ENCODE measurements around the gene PTCRA.

The PTCRA gene

GRCh38 chr6:42936398-42936797 is 20.5 kb downstream of the PTCRA start:
- H2AFZ ChIP-seq (ENCODE audit: low read length): no peak overlapping the region
- H3F3A ChIP-seq (ENCODE audit: insufficient read depth, low read length): no peaks in the 10 kb centered on the region
- peaks cover 82% of the 10 kb centered on the region for H3K36me3 ChIP-seq (ENCODE audit: insufficient read depth, low read length)
- peaks cover 11% of the 10 kb centered on the region for H3K4me1 ChIP-seq (ENCODE audit: insufficient read depth, low read length, severe bottlenecking)
- H3K4me3 ChIP-seq (ENCODE audit: low read depth, low read length, poor library complexity, severe bottlenecking): no peak overlapping the region
- H3K27ac ChIP-seq (ENCODE audit: low read depth, low read length, poor library complexity, severe bottlenecking): no peak overlapping the region
- no peaks in the 10 kb centered on the region for H3K9me2 ChIP-seq (ENCODE audit: low read depth, low read length)
- TF ChIP-seq EZH2 (IDR thresholded peaks at IDR 0.05; ENCODE audit: borderline replicate concordance, low read length) (no peak), CTCF (IDR thresholded peaks at IDR 0.05; ENCODE audit: low read length) (no peak)
- H3K9me3 ChIP-seq (ENCODE audit: low read length): no peaks in the 10 kb centered on the region
- H3K27me3 ChIP-seq (ENCODE audit: insufficient read depth, low read length): no peaks in the 10 kb centered on the region
- H3K79me2 ChIP-seq (ENCODE audit: insufficient read depth, low read length): no peaks in the 10 kb centered on the region
- H4K20me1 ChIP-seq (ENCODE audit: insufficient read depth, low read length): no peaks in the 10 kb centered on the region; the same call in 1 of the 2 replicates
- H3K9ac ChIP-seq (ENCODE audit: low read length): no peak overlapping the region
- H3K4me2 ChIP-seq (ENCODE audit: low read length): no peak overlapping the region

GRCh38 chr6:42937548-42938427 is 21.9 kb downstream of the PTCRA start:
- no peak overlapping the region for H3K4me2 ChIP-seq (ENCODE audit: low read length)
- H3K4me1 ChIP-seq (ENCODE audit: insufficient read depth, low read length, severe bottlenecking): no peaks in the 10 kb centered on the region
- no peaks in the 10 kb centered on the region for H3K9me2 ChIP-seq (ENCODE audit: low read depth, low read length)
- H3K27ac ChIP-seq (ENCODE audit: low read depth, low read length, poor library complexity, severe bottlenecking): no peak overlapping the region
- H3K27me3 ChIP-seq (ENCODE audit: insufficient read depth, low read length): no peaks in the 10 kb centered on the region
- H3K79me2 ChIP-seq (ENCODE audit: insufficient read depth, low read length): no peaks in the 10 kb centered on the region
- H3K9ac ChIP-seq (ENCODE audit: low read length): no peak overlapping the region
- no peaks in the 10 kb centered on the region for H3F3A ChIP-seq (ENCODE audit: insufficient read depth, low read length)
- TF ChIP-seq CTCF (IDR thresholded peaks at IDR 0.05; ENCODE audit: low read length) (no peak), EZH2 (IDR thresholded peaks at IDR 0.05; ENCODE audit: borderline replicate concordance, low read length) (no peak)
- H3K36me3 ChIP-seq (ENCODE audit: insufficient read depth, low read length): peaks cover 74% of the 10 kb centered on the region
- no peak overlapping the region for H3K4me3 ChIP-seq (ENCODE audit: low read depth, low read length, poor library complexity, severe bottlenecking)
- no peaks in the 10 kb centered on the region for H4K20me1 ChIP-seq (ENCODE audit: insufficient read depth, low read length)
- H2AFZ ChIP-seq (ENCODE audit: low read length): no peak overlapping the region
- no peaks in the 10 kb centered on the region for H3K9me3 ChIP-seq (ENCODE audit: low read length)

- H3K27me3 ChIP-seq (ENCODE audit: insufficient read depth, low read length): no peaks in the 10 kb centered on the region
- no peak overlapping the region for H3K4me3 ChIP-seq (ENCODE audit: low read depth, low read length, poor library complexity, severe bottlenecking)
- H4K20me1 ChIP-seq (ENCODE audit: insufficient read depth, low read length): no peaks in the 10 kb centered on the region
- no peak overlapping the region for H2AFZ ChIP-seq (ENCODE audit: low read length)
- no peaks in the 10 kb centered on the region for H3K79me2 ChIP-seq (ENCODE audit: insufficient read depth, low read length)
- no peaks in the 10 kb centered on the region for H3F3A ChIP-seq (ENCODE audit: insufficient read depth, low read length)
- TF ChIP-seq CTCF (IDR thresholded peaks at IDR 0.05; ENCODE audit: low read length) (no peak), EZH2 (IDR thresholded peaks at IDR 0.05; ENCODE audit: borderline replicate concordance, low read length) (no peak)
- H3K9me2 ChIP-seq (ENCODE audit: low read depth, low read length): no peaks in the 10 kb centered on the region
- no peak overlapping the region for H3K27ac ChIP-seq (ENCODE audit: low read depth, low read length, poor library complexity, severe bottlenecking)
- no peaks in the 10 kb centered on the region for H3K9me3 ChIP-seq (ENCODE audit: low read length)
- no peak overlapping the region for H3K9ac ChIP-seq (ENCODE audit: low read length)
- peaks cover 75% of the 10 kb centered on the region for H3K36me3 ChIP-seq (ENCODE audit: insufficient read depth, low read length)
- no peaks in the 10 kb centered on the region for H3K4me1 ChIP-seq (ENCODE audit: insufficient read depth, low read length, severe bottlenecking)
- H3K4me2 ChIP-seq (ENCODE audit: low read length): no peak overlapping the region
Measured at GRCh38 chr6:42938428-42938796, 22.6 kb downstream of the PTCRA start.

Data from OCI-LY1 (cell line).